ENCODE measurements around the gene CCDC70. TPM values are rescaled to one million over a fixed set of nuclear protein-coding genes. Genes with fewer than 3 reads are reported as not detected.

Gene CCDC70
- total RNA-seq, 1 donor from 2014 or later: not detected

- no peak for DNase-seq (ENCODE audit: low spot score, unreplicated experiment)
- Mint-ChIP-seq H3K4me1 (ENCODE audit: low read depth) (no peaks in the 10 kb centered on the region), H3K36me3 (ENCODE audit: insufficient read depth) (peaks cover 3% of the 10 kb centered on the region), H3K4me3 (ENCODE audit: low read depth) (no peak overlapping the region), H3K9me3 (ENCODE audit: low read depth) (no peaks in the 10 kb centered on the region), H3K27ac (no peak overlapping the region), H3K27me3 (no peaks in the 10 kb centered on the region)
- TF ChIP-seq CTCF (IDR thresholded peaks at IDR 0.05; ENCODE audit: unreplicated experiment): no peak
Observed at GRCh38 chr13:51885651-51886050, 23.9 kb downstream of the CCDC70 start.

GRCh38 chr13:51887468-51887867, 25.7 kb downstream of the CCDC70 start:
- Mint-ChIP-seq H3K4me1 (ENCODE audit: low read depth) (peaks cover 6% of the 10 kb centered on the region), H3K9me3 (ENCODE audit: low read depth) (no peaks in the 10 kb centered on the region), H3K27ac (no peak overlapping the region), H3K36me3 (ENCODE audit: insufficient read depth) (peaks cover 3% of the 10 kb centered on the region), H3K27me3 (no peaks in the 10 kb centered on the region), H3K4me3 (ENCODE audit: low read depth) (no peak overlapping the region)
- no peak for TF ChIP-seq CTCF (IDR thresholded peaks at IDR 0.05; ENCODE audit: unreplicated experiment)
- no peak for DNase-seq (ENCODE audit: low spot score, unreplicated experiment)

GRCh38 chr13:51892657-51893056, 30.9 kb downstream of the CCDC70 start:
- Mint-ChIP-seq H3K27ac (peak overlapping the region; percentile 25), H3K27me3 (no peaks in the 10 kb centered on the region), H3K4me1 (ENCODE audit: low read depth) (peaks cover 10% of the 10 kb centered on the region), H3K4me3 (ENCODE audit: low read depth) (no peak overlapping the region), H3K9me3 (ENCODE audit: low read depth) (no peaks in the 10 kb centered on the region), H3K36me3 (ENCODE audit: insufficient read depth) (peaks cover 2% of the 10 kb centered on the region)
- no peak for DNase-seq (ENCODE audit: low spot score, unreplicated experiment)
- TF ChIP-seq CTCF (IDR thresholded peaks at IDR 0.05; ENCODE audit: unreplicated experiment): no peak

- TF ChIP-seq CTCF (IDR thresholded peaks at IDR 0.05; ENCODE audit: unreplicated experiment): no peak
- peaks cover 10% of the 10 kb centered on the region for H3K4me1 Mint-ChIP-seq (ENCODE audit: low read depth)
- DNase-seq (ENCODE audit: low spot score, unreplicated experiment): no peak
- no peaks in the 10 kb centered on the region for H3K9me3 Mint-ChIP-seq (ENCODE audit: low read depth)
- H3K36me3 Mint-ChIP-seq (ENCODE audit: insufficient read depth): peaks cover 2% of the 10 kb centered on the region
- H3K4me3 Mint-ChIP-seq (ENCODE audit: low read depth): no peak overlapping the region
- H3K27me3 Mint-ChIP-seq: no peaks in the 10 kb centered on the region
- H3K27ac Mint-ChIP-seq: no peak overlapping the region
Observed at GRCh38 chr13:51894239-51894638, 32.5 kb downstream of the CCDC70 start.

GRCh38 chr13:51895906-51896888, 34.4 kb downstream of the CCDC70 start:
- peak; percentile 38 for DNase-seq (ENCODE audit: low spot score, unreplicated experiment)
- Mint-ChIP-seq H3K4me3 (ENCODE audit: low read depth) (no peak overlapping the region), H3K4me1 (ENCODE audit: low read depth) (peaks cover 10% of the 10 kb centered on the region), H3K27me3 (no peaks in the 10 kb centered on the region), H3K36me3 (ENCODE audit: insufficient read depth) (no peaks in the 10 kb centered on the region), H3K27ac (no peak overlapping the region), H3K9me3 (ENCODE audit: low read depth) (no peaks in the 10 kb centered on the region)
- TF ChIP-seq CTCF (IDR thresholded peaks at IDR 0.05; ENCODE audit: unreplicated experiment): peak; percentile 79

All from progenitor cell of endocrine pancreas (in vitro differentiated cells).